NCI-H526 (cell line): ENCODE results near the gene MSRB3.
"Not testable (repeated sequence)": the region's sequence is repeated elsewhere in the genome, so short reads cannot be mapped to it uniquely, and the experiment has no call there.

Experiments used
- DNase-seq, 2 experiments: peaks; one replicate each; lab custom pipeline; 2025; lab: John Stamatoyannopoulos, UW

MSRB3 gene

DNA sequence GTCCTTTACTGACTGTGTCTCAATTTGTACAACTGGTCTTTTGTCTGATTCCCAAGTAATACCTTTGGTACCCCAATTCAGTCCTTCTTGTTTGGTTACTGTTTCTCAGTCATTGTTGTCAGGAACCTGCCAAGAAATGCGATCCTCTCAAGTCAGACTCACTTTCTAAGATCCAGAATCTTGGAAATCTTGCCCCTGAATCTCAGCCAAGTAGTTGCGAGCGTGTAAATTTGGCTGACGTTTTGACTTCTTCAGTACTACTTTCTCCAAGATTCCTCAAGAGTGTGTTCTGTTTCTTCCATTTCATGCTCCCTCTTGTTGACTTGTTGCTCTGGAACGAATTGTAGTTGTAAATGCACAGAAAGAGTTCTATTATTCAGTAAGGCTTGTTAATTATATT, 114.0 kb downstream of the MSRB3 start:
- no peak for DNase-seq

DNA sequence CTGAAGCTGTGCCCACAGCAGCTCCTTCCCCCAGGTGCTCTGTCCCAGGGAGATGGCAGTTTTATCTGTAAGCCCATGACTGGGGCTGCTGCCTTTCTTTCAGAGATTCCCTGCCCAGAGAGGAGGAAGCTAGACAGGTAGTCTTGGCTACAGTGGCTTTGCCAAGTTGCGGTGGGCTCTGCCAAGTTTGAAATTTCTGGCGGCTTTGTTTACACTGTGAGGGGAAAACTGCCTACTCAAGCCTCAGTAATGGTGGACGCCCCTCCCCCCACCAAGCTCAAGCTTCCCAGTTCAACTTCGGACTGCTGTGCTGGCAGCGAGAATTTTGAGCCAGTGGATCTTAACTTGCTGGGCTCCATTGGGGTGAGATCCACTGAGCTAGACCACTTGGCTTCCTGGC, 124.7 kb downstream of the MSRB3 start:
- DNase-seq, result no peak

DNA sequence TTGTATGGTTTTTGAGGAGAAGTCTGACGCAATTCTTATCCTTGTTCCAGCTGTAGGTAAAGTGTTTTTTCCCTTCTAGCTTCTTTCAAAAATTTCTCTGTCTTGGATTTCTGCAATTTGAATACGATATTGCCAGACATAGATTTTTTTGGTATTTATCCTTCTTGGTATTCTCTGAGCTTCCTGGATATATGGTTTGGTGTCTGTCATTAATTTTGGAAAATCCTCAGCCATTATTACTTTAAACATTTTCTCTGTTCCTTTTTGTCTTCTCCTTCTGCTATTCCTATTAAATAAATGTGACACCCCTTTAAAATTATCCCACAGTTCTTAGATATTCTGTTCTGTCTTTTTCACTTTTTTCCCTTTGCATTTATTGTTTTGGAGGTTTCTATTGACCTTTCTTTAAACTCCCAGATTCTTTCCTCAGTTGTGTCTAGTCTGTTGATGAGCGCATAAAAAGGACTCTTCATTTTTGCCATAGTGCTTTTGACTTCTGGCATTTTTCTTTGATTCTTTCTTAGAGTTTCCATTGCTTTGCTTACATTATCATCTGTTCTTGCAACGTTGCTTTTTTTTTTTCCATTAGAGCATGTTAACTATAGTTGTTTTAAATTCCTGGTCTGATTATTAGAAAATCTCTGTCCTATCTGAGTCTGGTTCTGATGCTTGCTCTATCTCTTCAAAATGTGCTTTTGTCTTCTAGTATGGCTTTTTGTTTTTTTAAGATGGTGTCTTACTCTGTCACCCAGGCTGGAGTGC, 129.1 kb downstream of the MSRB3 start:
- no peak for DNase-seq

DNA sequence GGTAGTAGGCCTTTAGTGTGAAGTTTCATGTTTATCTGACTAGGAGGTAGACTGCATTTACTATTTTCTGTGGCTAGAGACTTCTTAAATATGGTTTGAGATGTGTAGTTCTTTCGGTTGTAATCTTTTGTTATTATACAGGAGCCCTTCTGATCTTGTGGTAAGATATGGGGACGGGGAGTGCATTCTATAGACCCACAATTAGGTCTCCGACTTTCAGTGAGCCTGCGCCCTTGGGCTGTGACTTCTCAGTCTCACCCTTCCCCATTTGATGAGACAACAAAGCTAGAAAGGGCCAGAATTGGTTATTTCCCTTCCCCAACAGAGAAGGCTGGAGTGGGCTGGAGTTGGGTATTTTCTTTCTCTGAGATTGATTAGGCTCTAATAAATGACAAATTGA, 130.0 kb downstream of the MSRB3 start:
- DNase-seq, result no peak

DNA sequence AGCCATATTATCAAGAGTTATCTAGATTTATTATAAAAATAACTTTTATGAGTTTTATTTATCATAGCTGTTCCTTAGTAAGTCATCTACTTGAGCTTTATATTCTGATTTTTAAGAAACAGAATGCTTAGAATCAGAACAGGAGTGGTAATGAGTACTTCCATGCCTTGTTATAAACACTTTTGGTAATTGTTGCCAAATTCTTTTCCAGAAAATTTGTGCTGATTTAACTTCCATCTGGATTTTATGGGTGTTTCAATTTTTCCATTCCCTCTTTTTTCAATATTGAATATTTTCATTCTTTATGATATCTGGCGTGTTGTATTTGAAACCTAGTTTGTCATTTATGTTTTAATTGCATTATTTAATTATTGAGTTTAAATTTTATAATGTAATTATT, 131.2 kb downstream of the MSRB3 start:
- no peak for DNase-seq

DNA sequence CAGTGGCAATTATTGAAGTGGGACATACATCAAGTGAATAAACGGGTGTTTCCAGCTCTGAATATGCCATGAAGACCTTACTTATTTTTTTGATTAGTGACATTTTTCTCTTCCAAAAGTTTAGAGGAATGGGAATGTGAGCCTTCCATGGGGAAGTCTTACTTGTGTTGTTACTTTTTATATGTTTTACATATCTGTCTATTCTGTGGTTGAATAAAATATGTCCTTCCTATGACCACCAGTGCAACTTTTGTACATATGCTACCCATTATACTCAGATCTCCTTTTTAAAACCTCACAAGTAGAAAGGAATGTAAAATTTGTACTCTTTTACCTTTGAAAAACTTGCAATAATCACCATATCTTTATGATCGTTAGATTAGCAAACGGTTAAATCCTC, 132.7 kb downstream of the MSRB3 start:
- no peak for DNase-seq

DNA sequence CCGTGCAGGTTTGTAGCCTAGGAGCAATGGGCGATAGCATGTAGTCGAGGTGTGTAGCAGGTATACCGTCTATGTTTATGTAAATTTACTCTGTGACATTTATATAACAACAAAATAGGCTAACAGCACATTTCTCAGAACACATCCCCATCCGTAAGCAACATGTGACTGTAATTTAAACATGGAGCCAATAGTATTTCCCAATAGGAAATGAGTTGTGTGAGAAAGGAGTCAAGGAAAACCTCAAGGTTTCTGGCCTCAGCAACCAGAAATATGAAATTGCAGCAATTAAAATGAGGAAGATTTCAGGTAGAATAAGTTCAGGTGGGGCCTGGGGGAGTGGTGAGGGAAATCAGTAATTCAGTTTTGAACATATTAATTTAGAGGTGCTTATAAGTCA, 136.0 kb downstream of the MSRB3 start:
- DNase-seq, result no peak

DNA sequence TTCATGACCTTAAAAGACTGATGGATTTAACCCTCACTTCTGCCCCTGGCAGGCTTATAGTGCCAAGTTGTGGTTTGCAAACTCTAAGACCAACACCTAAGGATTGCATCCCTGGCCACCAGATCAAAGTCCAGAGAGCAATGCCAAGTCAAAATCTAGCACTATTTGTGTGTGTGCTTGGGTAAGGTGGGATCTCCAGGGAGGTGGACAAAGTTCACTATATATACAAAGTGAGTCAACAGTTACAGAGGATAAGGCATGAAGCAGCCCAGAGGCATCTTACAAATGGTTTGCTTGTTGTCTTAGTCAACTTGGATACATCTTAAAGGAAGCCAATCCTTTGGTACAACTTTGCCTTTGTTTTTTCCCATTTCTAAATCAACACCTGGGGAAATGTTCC, 137.3 kb downstream of the MSRB3 start:
- DNase-seq, result no peak

DNA sequence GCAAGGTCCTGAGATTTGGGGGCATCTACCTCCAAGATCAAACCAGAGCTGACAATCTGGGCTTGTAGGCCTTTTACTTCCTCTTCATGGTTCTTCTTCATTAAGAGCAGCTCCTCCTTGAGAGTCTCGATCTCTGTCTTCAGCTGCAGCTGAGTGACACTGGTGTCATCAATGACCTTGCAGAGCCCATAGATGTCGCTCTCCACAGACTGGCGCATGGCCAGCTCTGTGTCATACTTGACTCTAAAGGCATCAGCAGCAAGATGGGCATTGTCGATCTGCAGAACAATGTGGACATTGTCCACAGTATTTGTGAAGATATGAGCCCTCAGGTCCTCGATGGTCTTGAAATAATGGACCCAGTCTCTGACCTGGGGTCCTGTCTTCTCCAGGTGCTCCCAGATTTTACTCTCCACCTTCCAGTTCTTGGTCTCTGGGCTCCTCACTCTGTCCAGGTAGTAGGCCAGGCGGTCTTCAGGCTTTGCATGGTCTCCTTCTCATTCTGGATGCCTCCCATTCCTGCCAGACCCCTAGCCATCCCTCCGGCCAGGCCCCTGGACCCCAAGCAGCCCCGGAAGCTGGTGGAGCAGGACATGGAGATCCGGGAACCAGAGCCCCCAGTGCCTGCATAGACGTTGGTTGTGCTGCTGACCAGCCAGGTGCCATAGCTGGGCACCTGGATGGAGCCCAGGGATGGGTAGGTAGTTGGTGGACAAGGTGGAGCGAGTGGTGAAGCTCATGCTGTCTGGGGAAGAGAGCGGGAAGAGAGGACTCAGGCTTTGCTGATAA, 141.0 kb downstream of the MSRB3 start:
- no peak for DNase-seq

DNA sequence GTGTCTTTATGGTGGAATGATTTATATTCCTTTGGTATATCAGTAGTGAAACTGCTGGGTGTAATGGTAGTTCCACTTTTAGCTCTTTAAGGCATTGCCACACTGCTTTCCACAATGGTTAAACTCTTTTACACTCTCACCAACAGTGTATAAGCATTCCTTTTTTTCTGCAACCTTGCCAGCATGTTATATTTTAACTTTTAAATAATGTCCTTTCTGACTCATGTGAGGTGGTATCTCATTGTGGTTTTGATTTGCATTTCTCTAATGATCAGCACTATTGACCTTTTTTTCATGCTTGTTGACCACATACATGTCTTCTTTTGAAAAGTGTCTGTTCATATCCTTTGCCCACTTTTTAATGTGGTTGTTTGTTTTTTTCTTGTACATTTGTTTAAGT, 142.5 kb downstream of the MSRB3 start:
- DNase-seq, result no peak

DNA sequence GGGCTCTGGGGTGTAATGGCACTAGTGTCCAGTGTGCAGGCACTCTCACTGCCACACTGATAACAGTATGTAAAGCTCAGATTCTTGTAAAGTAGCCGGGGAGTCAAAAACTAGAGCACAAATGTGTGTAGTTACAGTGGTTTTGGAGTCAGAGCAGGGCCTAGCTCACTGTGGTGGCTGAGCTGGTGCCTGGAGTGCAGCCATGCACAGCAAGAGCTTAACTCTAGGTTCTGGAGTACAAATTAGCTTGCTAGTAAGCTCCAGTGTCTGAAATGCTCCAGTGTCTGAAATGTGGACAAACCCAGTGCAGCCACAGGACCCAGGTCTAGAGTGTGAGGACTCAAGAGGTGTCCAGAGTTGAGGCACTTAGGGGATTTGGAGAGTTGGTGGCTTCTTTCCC, 149.2 kb downstream of the MSRB3 start:
- no peak for DNase-seq

DNA sequence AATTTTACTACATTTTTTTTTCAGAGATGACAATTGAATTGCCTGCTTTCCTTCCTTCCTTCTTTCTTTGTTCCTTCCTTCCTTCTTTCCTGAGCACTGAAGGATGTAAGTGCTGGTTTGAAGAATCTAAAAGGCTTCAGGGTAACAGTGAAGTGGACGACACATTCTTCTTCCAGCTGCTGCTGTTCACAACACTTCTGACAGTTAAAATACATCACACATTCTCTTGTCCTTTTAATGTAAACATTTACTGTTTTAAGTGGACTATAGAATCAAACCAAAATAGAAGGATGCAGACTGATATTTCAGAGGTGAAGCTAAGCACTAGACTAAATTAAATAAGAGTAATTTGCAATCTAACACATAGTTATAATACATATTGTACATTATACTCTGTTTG, 151.5 kb downstream of the MSRB3 start:
- no peak for DNase-seq

DNA sequence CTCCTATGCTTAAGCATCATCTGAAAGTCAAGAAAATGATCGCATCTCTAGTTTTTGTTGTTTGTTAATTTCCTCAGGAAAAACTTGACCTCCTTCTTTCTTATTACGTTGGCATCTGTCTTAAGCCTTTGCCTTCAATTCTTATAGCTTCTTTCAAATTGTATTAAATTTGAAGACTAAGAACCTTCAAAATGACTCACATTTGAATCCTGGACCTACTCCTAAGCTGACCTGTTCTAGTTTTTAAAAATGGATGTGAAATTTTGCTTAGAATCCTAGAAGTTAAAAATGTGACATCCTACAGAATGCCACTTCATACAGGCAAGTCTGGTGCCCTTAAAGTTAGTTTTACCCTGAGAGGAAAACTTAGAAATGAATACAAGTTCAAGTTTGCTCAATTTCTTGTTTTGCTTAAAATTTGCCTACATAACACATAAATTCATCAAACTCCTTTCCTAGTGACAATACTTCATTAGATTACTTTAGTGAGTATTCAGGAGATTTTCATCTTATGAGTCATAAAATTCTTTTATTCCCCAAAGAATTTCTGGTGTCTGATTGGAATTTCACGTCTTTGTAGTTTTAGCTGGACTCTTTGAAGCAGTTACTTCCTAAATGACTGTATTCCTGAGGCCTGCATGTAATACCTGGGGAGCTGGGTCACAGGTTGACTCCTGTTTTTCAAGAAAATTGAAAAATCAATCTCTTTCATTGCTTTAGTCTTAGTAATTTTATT, 152.3 kb downstream of the MSRB3 start:
- DNase-seq, result no peak

DNA sequence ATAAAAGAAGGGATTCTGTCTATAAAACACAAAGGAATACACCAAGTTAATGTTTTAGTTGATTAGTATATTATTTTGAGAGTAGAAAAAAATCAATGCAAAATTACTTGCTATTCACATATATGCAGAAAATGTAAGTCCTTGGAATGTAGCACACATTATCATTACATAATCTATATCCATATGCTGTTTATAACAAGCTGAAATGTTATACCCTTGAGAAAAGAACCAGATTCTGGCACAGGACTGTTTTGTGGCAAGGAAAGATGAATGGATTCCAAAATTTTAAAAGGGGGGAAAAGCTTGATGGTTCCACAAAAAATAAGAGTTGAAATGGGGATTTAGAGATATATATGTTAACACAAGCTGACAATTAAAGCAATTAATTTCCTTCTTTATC, 153.6 kb downstream of the MSRB3 start:
- no peak for DNase-seq

DNA sequence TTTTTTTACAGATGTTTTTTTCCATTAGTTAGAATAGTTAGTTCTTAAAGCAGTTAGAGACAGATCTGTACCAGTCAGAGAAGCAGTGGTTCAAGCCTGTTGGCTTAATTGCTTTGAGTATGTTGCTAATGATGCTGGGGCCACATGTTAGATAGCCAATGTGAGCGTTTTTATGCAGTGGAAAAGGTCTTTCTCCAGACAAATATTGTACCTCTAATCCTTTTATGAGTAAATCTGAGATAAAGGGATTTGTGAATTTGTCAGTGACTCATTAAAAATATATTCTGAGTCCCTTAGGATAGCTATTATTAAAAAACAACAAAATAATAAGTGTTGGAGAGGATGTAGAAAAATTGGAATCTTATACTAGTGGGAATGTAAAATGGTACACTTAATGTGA, 154.2 kb downstream of the MSRB3 start:
- no peak for DNase-seq

DNA sequence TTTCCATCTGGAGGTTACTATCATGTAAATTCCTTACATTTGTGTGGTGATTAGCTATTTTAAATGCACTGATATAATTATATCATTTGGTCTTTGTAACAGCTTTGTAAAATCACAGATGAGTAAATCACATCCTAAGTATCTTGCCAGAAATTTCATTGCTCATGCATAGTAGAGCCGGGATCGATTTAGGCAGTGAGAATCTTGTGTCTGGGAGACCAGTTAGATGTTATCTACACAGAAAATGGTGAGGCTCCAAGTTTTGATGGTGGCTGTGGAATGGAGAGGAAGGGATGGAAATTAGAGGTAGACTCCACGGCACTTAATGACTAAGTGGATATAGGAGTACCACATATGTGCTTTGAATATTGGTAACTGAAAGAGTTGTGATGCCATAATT, 156.3 kb downstream of the MSRB3 start:
- no peak for DNase-seq

DNA sequence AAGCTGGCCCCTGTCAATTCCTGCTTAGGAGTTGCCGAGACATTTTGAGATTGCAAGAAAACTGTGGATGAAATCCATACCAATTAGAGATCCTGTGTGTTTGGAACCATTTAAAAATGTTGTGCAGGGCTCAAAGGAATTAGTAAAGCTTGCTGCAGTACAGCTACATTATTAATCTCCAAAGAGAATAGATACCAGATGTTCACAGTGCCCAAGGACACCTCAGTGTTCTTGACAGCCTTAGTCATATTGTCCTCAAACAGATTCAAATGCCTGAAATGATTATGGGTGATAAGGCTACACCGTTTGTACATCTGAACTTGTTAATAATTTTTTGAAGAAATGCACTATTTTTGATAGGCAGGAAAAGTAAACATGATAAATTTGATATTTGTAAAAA, 164.6 kb downstream of the MSRB3 start:
- DNase-seq, result no peak

DNA sequence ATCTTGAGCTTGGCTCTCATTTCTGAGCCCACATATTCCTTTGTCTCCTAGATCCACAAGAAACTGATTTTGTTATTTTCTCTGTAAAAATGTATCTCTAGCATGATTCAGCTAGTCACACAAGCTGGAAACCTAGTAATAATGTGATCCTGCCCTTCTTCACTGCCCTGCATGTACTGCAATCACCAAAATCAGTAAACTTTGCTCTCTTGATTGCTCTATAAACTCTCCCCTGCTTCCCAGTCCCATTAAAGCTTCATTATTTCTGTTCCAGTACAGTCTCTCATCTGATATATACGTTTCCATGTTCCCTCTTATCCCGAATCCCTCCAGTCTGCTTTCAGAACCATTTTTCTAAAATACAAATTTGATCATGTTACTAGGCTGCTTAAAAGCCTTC, 166.5 kb downstream of the MSRB3 start:
- DNase-seq, result no peak

DNA sequence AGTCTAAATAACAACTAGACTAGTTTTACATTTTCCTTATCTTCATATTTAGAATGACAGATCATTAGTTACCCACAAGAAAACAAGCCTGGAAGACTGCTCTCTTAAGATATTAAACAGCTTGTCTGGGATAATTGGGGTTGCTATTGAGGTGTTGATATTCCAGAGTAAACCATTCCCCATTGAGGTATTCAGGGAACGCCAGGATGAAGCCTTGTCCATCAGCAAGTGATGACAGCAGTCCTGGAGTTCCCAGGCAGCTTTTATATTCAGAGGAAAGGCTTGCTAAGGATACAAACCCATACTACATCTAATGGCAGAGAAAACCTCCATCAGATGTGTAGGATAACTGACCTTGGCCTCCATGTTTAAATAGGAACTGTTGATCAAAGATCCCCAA, 168.4 kb downstream of the MSRB3 start:
- no peak for DNase-seq

DNA sequence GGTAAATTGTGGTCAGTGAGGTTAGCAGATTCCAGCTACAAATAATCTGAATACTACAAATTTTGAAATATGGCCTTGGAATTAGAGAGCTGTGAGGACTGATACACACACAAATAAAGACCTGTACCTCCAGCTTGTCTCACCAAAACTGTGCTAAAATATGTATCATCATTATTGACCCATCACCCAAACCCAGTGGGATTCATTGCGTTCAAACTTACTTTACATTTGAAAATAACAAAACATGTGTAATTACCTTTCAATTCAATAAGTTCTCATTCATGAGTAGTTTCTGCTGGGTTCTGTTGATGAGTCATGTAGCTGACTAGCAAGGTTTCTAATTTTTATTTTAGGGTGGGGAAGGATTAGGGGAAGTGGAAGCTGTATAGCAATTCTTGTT, 170.9 kb downstream of the MSRB3 start:
- no peak for DNase-seq

DNA sequence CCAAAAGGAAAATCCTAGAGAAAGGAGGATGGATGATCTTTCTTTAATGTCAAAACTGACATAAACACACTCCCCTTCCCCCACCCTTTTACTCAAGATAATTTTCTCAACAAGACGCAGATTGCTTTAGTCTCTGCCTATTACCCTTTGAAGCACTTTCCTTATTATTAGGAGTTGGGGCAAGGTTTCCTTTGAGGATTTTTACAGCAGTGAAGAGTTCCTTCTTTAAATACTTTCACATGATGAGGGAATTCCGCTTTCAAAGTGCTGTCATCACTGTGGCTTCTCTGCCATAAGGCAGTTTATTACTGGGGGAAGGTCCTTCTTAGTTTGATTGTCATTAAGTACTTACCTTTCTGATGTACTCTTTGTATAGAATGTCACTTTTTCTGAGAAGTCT, 172.1 kb downstream of the MSRB3 start:
- DNase-seq, result no peak

DNA sequence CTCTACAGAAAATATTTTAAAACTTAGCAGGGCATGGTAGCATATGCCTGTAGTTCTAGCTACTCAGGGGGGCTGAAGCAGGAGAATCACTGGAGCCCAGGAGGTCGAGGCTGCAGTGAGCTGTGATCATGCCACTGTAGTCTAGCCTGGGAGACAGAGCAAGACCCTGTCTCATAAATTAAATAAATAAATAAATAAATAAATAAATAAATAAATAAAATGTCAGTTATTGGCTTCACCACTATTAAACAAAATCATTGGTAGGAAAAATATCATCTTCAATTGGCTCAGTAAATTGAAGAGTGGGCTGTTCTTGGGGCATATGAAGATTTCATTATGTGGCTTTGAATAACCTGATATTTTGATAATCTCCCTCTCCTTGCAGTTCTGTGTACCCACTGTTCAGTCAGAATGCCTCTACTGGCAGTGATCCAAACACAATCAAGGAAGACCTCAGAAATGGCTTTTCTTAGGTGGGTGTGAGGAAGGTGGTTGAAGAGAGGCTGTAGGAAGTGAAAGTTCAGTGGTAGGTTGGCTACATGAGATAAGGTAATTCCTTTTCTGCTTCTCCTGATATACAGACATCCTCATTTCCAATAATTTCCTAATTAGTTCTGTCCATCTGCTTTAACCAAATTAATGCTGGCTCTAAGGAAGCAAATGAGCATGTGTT, 175.8 kb downstream of the MSRB3 start:
- DNase-seq, result no peak

DNA sequence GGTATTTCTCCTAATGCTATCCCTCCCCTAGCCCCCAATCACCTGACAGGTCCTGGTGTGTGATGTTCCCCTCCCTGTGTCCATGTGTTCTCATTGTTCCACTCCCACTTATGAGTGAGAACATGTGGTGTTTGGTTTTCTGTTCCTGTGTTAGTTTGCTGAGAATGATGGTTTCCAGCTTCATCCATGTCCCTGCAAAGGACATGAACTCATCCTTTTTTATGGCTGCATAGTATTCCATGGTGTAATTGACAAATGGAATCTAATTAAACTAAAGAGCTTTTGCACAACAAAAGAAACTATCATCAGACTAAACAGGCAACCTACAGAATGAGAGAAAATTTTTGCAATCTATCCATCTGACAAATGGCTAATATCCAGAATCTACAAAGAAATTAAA, 178.9 kb downstream of the MSRB3 start:
- not testable (repeated sequence) for DNase-seq
